ENCODE data around the gene LRRC1. TPM values are rescaled to one million over a fixed set of nuclear protein-coding genes. Genes with fewer than 3 reads are reported as not detected.

Gene LRRC1
- total and polyA plus RNA-seq, 2 donors (not counting 1 experiment from before 2014, with no cell fraction given), result 3.8 to 12.1 TPM

DNA sequence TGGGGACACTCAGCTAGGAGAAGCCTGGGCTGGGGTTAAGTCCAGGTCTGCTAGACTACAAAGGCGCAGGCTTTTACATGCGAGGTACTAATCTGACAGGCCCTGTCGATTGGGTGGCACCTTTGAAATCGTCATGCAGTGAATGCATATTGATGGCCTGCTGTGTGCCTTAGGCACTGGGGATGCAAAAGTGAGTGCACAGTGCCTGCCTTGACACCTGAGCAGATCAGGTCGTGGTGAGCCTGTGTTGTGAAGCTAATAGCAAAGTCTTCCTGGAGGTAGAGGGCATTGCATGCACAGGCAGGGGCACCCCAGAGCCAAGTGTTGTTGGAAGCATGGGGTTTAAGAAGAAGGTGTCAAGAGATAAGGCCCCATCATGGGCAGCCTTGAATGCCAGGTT, 16.9 kb downstream of the LRRC1 start:
- H4K20me1 ChIP-seq (ENCODE audit: control insufficient read depth, extremely low read depth, insufficient read depth, low read length), result no peaks in the 10 kb centered on the region
- no peaks in the 10 kb centered on the region for H3K36me3 ChIP-seq (ENCODE audit: control insufficient read depth, insufficient read depth, low read length)
- no peak overlapping the region for H2AFZ ChIP-seq (ENCODE audit: low read length)
- H3K27ac ChIP-seq (ENCODE audit: insufficient read depth, low read length), result no peak overlapping the region
- no peak overlapping the region for H3K9ac ChIP-seq (ENCODE audit: insufficient read depth, low read length)
- H3K27me3 ChIP-seq (ENCODE audit: control insufficient read depth, insufficient read depth, low read length), result no peaks in the 10 kb centered on the region
- H3K79me2 ChIP-seq (ENCODE audit: control insufficient read depth, insufficient read depth, low read length), result no peaks in the 10 kb centered on the region
- no peaks in the 10 kb centered on the region for H3K9me3 ChIP-seq (ENCODE audit: control insufficient read depth, insufficient read depth, low read depth, low read length)
- TF ChIP-seq EZH2 (IDR thresholded peaks at IDR 0.05; ENCODE audit: low read length, missing control alignments), result no peak
- no peak overlapping the region for H3K4me3 ChIP-seq (replicated peaks in 1 of 4; ENCODE audit: control extremely low read depth in 1 of 4, insufficient read depth in 1 of 4, low read depth in 3 of 4, low read length in 4 of 4)
- no peak overlapping the region for H3K4me2 ChIP-seq (ENCODE audit: extremely low read depth, insufficient read depth, low read length)
- no peak for DNase-seq (ENCODE audit: low read depth in 2 of 2)
- no peaks in the 10 kb centered on the region for H3K4me1 ChIP-seq (ENCODE audit: control insufficient read depth, extremely low read depth, insufficient read depth, low read length)

DNA sequence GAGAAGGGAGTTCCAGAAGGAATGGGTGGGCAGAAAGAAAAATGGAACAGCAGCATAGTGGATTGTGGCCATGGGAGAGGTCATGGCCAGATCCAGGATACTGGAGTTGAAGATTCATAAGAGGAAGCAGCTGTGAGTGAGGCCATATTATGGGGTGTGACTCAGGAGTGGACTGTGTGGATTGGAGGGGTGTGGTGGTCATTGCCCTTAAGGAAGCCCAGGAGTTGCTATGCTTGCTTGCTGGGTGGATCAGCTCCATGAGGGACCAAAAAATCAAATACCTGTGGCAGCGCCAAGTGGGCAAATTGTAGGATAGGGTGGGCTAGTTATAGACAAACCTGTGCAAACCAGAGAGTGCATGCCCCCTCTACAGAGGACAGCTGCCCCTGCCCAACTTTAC, 18.3 kb downstream of the LRRC1 start:
- H3K4me1 ChIP-seq (ENCODE audit: control insufficient read depth, extremely low read depth, insufficient read depth, low read length), result no peaks in the 10 kb centered on the region
- H3K79me2 ChIP-seq (ENCODE audit: control insufficient read depth, insufficient read depth, low read length), result no peaks in the 10 kb centered on the region
- TF ChIP-seq, protein P1, sequence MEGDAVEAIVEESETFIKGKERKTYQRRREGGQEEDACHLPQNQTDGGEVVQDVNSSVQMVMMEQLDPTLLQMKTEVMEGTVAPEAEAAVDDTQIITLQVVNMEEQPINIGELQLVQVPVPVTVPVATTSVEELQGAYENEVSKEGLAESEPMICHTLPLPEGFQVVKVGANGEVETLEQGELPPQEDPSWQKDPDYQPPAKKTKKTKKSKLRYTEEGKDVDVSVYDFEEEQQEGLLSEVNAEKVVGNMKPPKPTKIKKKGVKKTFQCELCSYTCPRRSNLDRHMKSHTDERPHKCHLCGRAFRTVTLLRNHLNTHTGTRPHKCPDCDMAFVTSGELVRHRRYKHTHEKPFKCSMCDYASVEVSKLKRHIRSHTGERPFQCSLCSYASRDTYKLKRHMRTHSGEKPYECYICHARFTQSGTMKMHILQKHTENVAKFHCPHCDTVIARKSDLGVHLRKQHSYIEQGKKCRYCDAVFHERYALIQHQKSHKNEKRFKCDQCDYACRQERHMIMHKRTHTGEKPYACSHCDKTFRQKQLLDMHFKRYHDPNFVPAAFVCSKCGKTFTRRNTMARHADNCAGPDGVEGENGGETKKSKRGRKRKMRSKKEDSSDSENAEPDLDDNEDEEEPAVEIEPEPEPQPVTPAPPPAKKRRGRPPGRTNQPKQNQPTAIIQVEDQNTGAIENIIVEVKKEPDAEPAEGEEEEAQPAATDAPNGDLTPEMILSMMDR (conservative IDR thresholded peaks at IDR 0.05 in 1 of 2, IDR thresholded peaks at IDR 0.05 in 1 of 2; ENCODE audit: low read depth in 1 of 2, low read length in 2 of 2), result no peak
- TF ChIP-seq EZH2 (IDR thresholded peaks at IDR 0.05; ENCODE audit: low read length, missing control alignments), result no peak
- no peak overlapping the region for H3K27ac ChIP-seq (ENCODE audit: insufficient read depth, low read length)
- no peak overlapping the region for H3K9ac ChIP-seq (ENCODE audit: insufficient read depth, low read length)
- no peak overlapping the region for H3K4me3 ChIP-seq (replicated peaks in 1 of 4; ENCODE audit: control extremely low read depth in 1 of 4, insufficient read depth in 1 of 4, low read depth in 3 of 4, low read length in 4 of 4)
- H2AFZ ChIP-seq (ENCODE audit: low read length), result no peak overlapping the region
- no peak for DNase-seq (ENCODE audit: low read depth in 2 of 2)
- no peak overlapping the region for H3K4me2 ChIP-seq (ENCODE audit: extremely low read depth, insufficient read depth, low read length)
- no peaks in the 10 kb centered on the region for H3K27me3 ChIP-seq (ENCODE audit: control insufficient read depth, insufficient read depth, low read length)
- no peaks in the 10 kb centered on the region for H4K20me1 ChIP-seq (ENCODE audit: control insufficient read depth, extremely low read depth, insufficient read depth, low read length)
- no peaks in the 10 kb centered on the region for H3K9me3 ChIP-seq (ENCODE audit: control insufficient read depth, insufficient read depth, low read depth, low read length)
- no peaks in the 10 kb centered on the region for H3K36me3 ChIP-seq (ENCODE audit: control insufficient read depth, insufficient read depth, low read length)

DNA sequence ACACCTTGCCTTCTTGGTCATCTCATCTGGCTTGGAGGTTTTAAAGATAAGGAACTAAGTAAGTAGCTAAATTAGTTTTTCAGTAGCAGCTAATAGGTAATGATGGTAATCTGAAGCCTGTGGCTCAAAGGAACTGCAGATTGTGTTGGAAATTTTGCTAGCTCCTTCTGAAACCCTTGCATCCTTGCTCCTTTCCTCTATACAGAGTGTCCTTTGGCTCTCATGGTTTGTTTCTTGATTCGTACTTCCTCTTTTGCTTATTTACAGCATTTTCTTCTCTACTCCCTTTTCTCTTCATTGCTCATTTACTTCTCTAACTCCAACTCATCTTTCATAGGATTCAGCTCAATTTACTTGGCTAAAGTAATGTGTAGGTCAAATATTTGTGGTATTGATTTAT, 19.0 kb downstream of the LRRC1 start:
- Histone ChIP-seq H3K79me2 (ENCODE audit: control insufficient read depth, insufficient read depth, low read length) (no peaks in the 10 kb centered on the region), H2AFZ (ENCODE audit: low read length) (no peak overlapping the region)

More for the DNA sequence above, 19.0 kb downstream of the LRRC1 start:
- Histone ChIP-seq H3K4me1 (ENCODE audit: control insufficient read depth, extremely low read depth, insufficient read depth, low read length) (no peaks in the 10 kb centered on the region), H3K27me3 (ENCODE audit: control insufficient read depth, insufficient read depth, low read length) (no peaks in the 10 kb centered on the region), H3K4me2 (ENCODE audit: extremely low read depth, insufficient read depth, low read length) (no peak overlapping the region), H3K36me3 (ENCODE audit: control insufficient read depth, insufficient read depth, low read length) (no peaks in the 10 kb centered on the region), H3K4me3 (replicated peaks in 1 of 4; ENCODE audit: control extremely low read depth in 1 of 4, insufficient read depth in 1 of 4, low read depth in 3 of 4, low read length in 4 of 4) (no peak overlapping the region), H3K9me3 (ENCODE audit: control insufficient read depth, insufficient read depth, low read depth, low read length) (no peaks in the 10 kb centered on the region), H3K9ac (ENCODE audit: insufficient read depth, low read length) (no peak overlapping the region), H3K27ac (ENCODE audit: insufficient read depth, low read length) (no peak overlapping the region), H4K20me1 (ENCODE audit: control insufficient read depth, extremely low read depth, insufficient read depth, low read length) (no peaks in the 10 kb centered on the region)
- no peak for DNase-seq (ENCODE audit: low read depth in 2 of 2)
- TF ChIP-seq, protein P1 (conservative IDR thresholded peaks at IDR 0.05 in 1 of 2, IDR thresholded peaks at IDR 0.05 in 1 of 2; ENCODE audit: low read depth in 1 of 2, low read length in 2 of 2), result no peak
- no peak for TF ChIP-seq EZH2 (IDR thresholded peaks at IDR 0.05; ENCODE audit: low read length, missing control alignments)

Measured in fibroblast of lung (primary cell).